ENCODE data around the gene CREB3L4. TPM values are rescaled to one million over a fixed set of nuclear protein-coding genes. Genes with fewer than 3 reads are reported as not detected.

Gene CREB3L4
- total and polyA plus RNA-seq, 4 donors: 4.4 to 10.3 (median 8.8) TPM

GRCh38 chr1:153954826-153955225, 12.9 kb upstream of the CREB3L4 start:
- H3K36me3 ChIP-seq (ENCODE audit: control insufficient read depth in 4 of 4, insufficient read depth in 3 of 4, low read depth in 1 of 4, low read length in 3 of 4): peaks cover 6 to 26% (median 22%) of the 10 kb centered on the region in 4 donors
- H3K9ac ChIP-seq (ENCODE audit: low read depth in 1 of 2, low read length in 2 of 2): no peak overlapping the region
- no peak overlapping the region for H3K4me3 ChIP-seq (ENCODE audit: low read depth in 1 of 3, low read length in 3 of 3)
- no peak for TF ChIP-seq NR2F2 (IDR thresholded peaks at IDR 0.05)
- TF ChIP-seq FOXA1 (IDR thresholded peaks at IDR 0.05): no peak
- no peak for TF ChIP-seq REST (IDR thresholded peaks at IDR 0.05)
- no peak for TF ChIP-seq EGR1 (IDR thresholded peaks at IDR 0.05; ENCODE audit: low read depth in 2 of 2)
- no peak for TF ChIP-seq YY1 (IDR thresholded peaks at IDR 0.05)
- TF ChIP-seq ZBTB33 (IDR thresholded peaks at IDR 0.05): no peak
- no peak for TF ChIP-seq RAD21 (IDR thresholded peaks at IDR 0.05)
- TF ChIP-seq TAF1 (conservative IDR thresholded peaks at IDR 0.05): no peak
- no peak for TF ChIP-seq JUND (IDR thresholded peaks at IDR 0.05)
- no peak for TF ChIP-seq SP1 (IDR thresholded peaks at IDR 0.05)
- no peak for TF ChIP-seq RXRA (IDR thresholded peaks at IDR 0.05)
- TF ChIP-seq CTCF (IDR thresholded peaks at IDR 0.05; ENCODE audit: low read depth, low read length, missing input control): no peak
- no peak for TF ChIP-seq HNF4A (conservative IDR thresholded peaks at IDR 0.05)
- no peak for TF ChIP-seq HNF4G (IDR thresholded peaks at IDR 0.05)
- no peak for TF ChIP-seq FOXA2 (IDR thresholded peaks at IDR 0.05)
- no peak for TF ChIP-seq ATF3 (IDR thresholded peaks at IDR 0.05)
- TF ChIP-seq MAX (IDR thresholded peaks at IDR 0.05): no peak
- 96% methylated on average over 10 of the region's 10 CpGs for WGBS
- no peaks in the 10 kb centered on the region for H3K27me3 ChIP-seq (ENCODE audit: control insufficient read depth in 4 of 4, insufficient read depth in 4 of 4, low read length in 3 of 4)
- H3K9me3 ChIP-seq (ENCODE audit: control insufficient read depth in 4 of 4, low read length in 3 of 4): no peaks in the 10 kb centered on the region
- DNase-seq (ENCODE audit: low spot score): no peak
- peak overlapping the region; percentile 48 to 55 for H3K27ac ChIP-seq (ENCODE audit: low read depth in 1 of 2, low read length in 2 of 2)
- peaks cover 10 to 53% (median 46%) of the 10 kb centered on the region in 4 donors for H3K4me1 ChIP-seq (ENCODE audit: control insufficient read depth in 4 of 4, insufficient read depth in 4 of 4, low read length in 3 of 4)
